Muscle layer of duodenum (tissue), 2 donors: ENCODE data around the gene RUNX1.
"Not testable (repeated sequence)": the region's sequence is repeated elsewhere in the genome, so short reads cannot be mapped to it uniquely, and the experiment has no call there.

ENCODE experiments used
- H3K27ac ChIP-seq: one replicate; pipeline ENCODE4 v1.7.0; 2013; ENCODE audit warnings: mild to moderate bottlenecking, low read length
- H3K27me3 ChIP-seq: one replicate; pipeline ENCODE4 v1.7.0; 2013; ENCODE audit warnings: low read depth, mild to moderate bottlenecking, control low read depth, low read length
- H3K36me3 ChIP-seq, 2 donors: one replicate each; pipeline ENCODE4 v1.7.0; 2013; ENCODE audit warnings: low read length in 2 of 2, control low read depth in 1 of 2, mild to moderate bottlenecking in 1 of 2; ENCODE audit not compliant: insufficient read depth in 2 of 2, control insufficient read depth in 1 of 2
- H3K4me1 ChIP-seq, 2 donors: one replicate each; pipeline ENCODE4 v1.7.0; 2013; ENCODE audit warnings: low read length in 2 of 2, mild to moderate bottlenecking in 2 of 2, control low read depth in 1 of 2, moderate library complexity in 1 of 2; ENCODE audit not compliant: insufficient read depth in 2 of 2, control insufficient read depth in 1 of 2
- H3K4me3 ChIP-seq, 2 donors: one replicate each; pipeline ENCODE4 v1.7.0; 2013; ENCODE audit warnings: low read length in 2 of 2, low read depth in 1 of 2, mild to moderate bottlenecking in 1 of 2
- H3K9me3 ChIP-seq, 2 donors: one replicate each; pipeline ENCODE4 v1.7.0; 2013; ENCODE audit warnings: low read length in 2 of 2, control low read depth in 1 of 2, mild to moderate bottlenecking in 1 of 2; ENCODE audit not compliant: control insufficient read depth in 1 of 2
- donor health status: healthy.

RUNX1 gene

GRCh38 chr21:34804584-34804983 is 244.5 kb downstream of the RUNX1 start:
- not testable (repeated sequence) for H3K9me3 ChIP-seq, H3K4me1 ChIP-seq, H3K4me3 ChIP-seq, H3K27me3 ChIP-seq, H3K27ac ChIP-seq
- H3K36me3 ChIP-seq, result peaks cover 6 to 19% of the 10 kb centered on the region in 2 donors

- Histone ChIP-seq H3K9me3 (no peaks in the 10 kb centered on the region), H3K4me3 (no peak overlapping the region), H3K36me3 (peaks cover 6 to 22% of the 10 kb centered on the region in 2 donors), H3K4me1 (peaks cover 0 to under 1% of the 10 kb centered on the region in 2 donors), H3K27me3 (no peaks in the 10 kb centered on the region), H3K27ac (no peak overlapping the region)
Observed at GRCh38 chr21:34803782-34804370, 245.2 kb downstream of the RUNX1 start.

- H3K27ac ChIP-seq, result no peak overlapping the region
- H3K4me3 ChIP-seq, result no peak overlapping the region
- peaks cover 4 to 8% of the 10 kb centered on the region in 2 donors for H3K36me3 ChIP-seq
- no peaks in the 10 kb centered on the region for H3K27me3 ChIP-seq
- no peaks in the 10 kb centered on the region for H3K9me3 ChIP-seq
- H3K4me1 ChIP-seq, result no peaks in the 10 kb centered on the region
Observed at GRCh38 chr21:34802180-34802899, 246.8 kb downstream of the RUNX1 start.

GRCh38 chr21:34801519-34802132 is 247.5 kb downstream of the RUNX1 start:
- Histone ChIP-seq H3K27me3 (no peaks in the 10 kb centered on the region), H3K9me3 (no peaks in the 10 kb centered on the region), H3K4me1 (peaks cover 0 to 5% of the 10 kb centered on the region in 2 donors), H3K36me3 (peaks cover 4% of the 10 kb centered on the region in 2 donors), H3K4me3 (no peak overlapping the region), H3K27ac (no peak overlapping the region)

- H3K27ac ChIP-seq, result no peak overlapping the region
- H3K4me1 ChIP-seq, result peaks cover 5 to 6% of the 10 kb centered on the region in 2 donors
- H3K9me3 ChIP-seq, result no peaks in the 10 kb centered on the region
- no peaks in the 10 kb centered on the region for H3K27me3 ChIP-seq
- peaks cover 4% of the 10 kb centered on the region in 2 donors for H3K36me3 ChIP-seq
- no peak overlapping the region for H3K4me3 ChIP-seq
Observed at GRCh38 chr21:34800797-34801518, 248.1 kb downstream of the RUNX1 start.

- H3K27me3 ChIP-seq, result no peaks in the 10 kb centered on the region
- H3K4me1 ChIP-seq, result peaks cover 12 to 17% of the 10 kb centered on the region in 2 donors
- peaks cover 4 to 14% of the 10 kb centered on the region in 2 donors for H3K36me3 ChIP-seq
- H3K4me3 ChIP-seq, result no peak overlapping the region
- no peaks in the 10 kb centered on the region for H3K9me3 ChIP-seq
- H3K27ac ChIP-seq, result no peak overlapping the region
Observed at GRCh38 chr21:34799092-34799491, 250.0 kb downstream of the RUNX1 start.

- Histone ChIP-seq H3K27ac (peak overlapping the region; percentile 34), H3K4me3 (no peak overlapping the region), H3K27me3 (no peaks in the 10 kb centered on the region), H3K4me1 (peaks cover 12 to 17% of the 10 kb centered on the region in 2 donors), H3K9me3 (no peaks in the 10 kb centered on the region), H3K36me3 (peaks cover 4 to 14% of the 10 kb centered on the region in 2 donors)
Observed at GRCh38 chr21:34797921-34798535, 251.1 kb downstream of the RUNX1 start.

GRCh38 chr21:34797201-34797525 is 251.9 kb downstream of the RUNX1 start:
- no peaks in the 10 kb centered on the region for H3K9me3 ChIP-seq
- no peaks in the 10 kb centered on the region for H3K27me3 ChIP-seq
- no peak overlapping the region for H3K4me3 ChIP-seq
- peaks cover 8 to 14% of the 10 kb centered on the region in 2 donors for H3K36me3 ChIP-seq
- peak overlapping the region; percentile 76 for H3K27ac ChIP-seq
- peaks cover 12 to 17% of the 10 kb centered on the region in 2 donors for H3K4me1 ChIP-seq

- H3K36me3 ChIP-seq, result peaks cover 9 to 14% of the 10 kb centered on the region in 2 donors
- H3K4me1 ChIP-seq, result peaks cover 12 to 17% of the 10 kb centered on the region in 2 donors
- no peaks in the 10 kb centered on the region for H3K27me3 ChIP-seq
- peak overlapping the region; percentile 76 for H3K27ac ChIP-seq
- no peak overlapping the region for H3K4me3 ChIP-seq
- no peaks in the 10 kb centered on the region for H3K9me3 ChIP-seq
Observed at GRCh38 chr21:34796518-34797200, 252.4 kb downstream of the RUNX1 start.

- H3K36me3 ChIP-seq, result peaks cover 9 to 14% of the 10 kb centered on the region in 2 donors
- H3K27ac ChIP-seq, result peak overlapping the region; percentile 76
- H3K4me3 ChIP-seq, result no peak overlapping the region
- peaks cover 12 to 17% of the 10 kb centered on the region in 2 donors for H3K4me1 ChIP-seq
- H3K27me3 ChIP-seq, result no peaks in the 10 kb centered on the region
- no peaks in the 10 kb centered on the region for H3K9me3 ChIP-seq
Observed at GRCh38 chr21:34795548-34796180, 253.4 kb downstream of the RUNX1 start.
